Right kidney (tissue), 1 donor: ENCODE results near the gene CD36.

Source experiments
- DNase-seq: peaks from one replicate; pipeline ENCODE4 v3.0.0-alpha.2; 2016

CD36 gene

GRCh38 chr7:80623503-80624252 lies 14.8 kb upstream of the CD36 start:
- no peak for DNase-seq

GRCh38 chr7:80624763-80625162 lies 13.7 kb upstream of the CD36 start:
- DNase-seq = no peak

- no peak for DNase-seq
Measured at GRCh38 chr7:80629023-80629422, 9.4 kb upstream of the CD36 start.

- DNase-seq = no peak
Measured at GRCh38 chr7:80630608-80631405, 7.6 kb upstream of the CD36 start.

- DNase-seq = no peak
Measured at GRCh38 chr7:80631421-80631820, 7.0 kb upstream of the CD36 start.

GRCh38 chr7:80632139-80632538 lies 6.3 kb upstream of the CD36 start:
- no peak for DNase-seq

GRCh38 chr7:80632819-80633218 lies 5.6 kb upstream of the CD36 start:
- no peak for DNase-seq

- DNase-seq = no peak
Measured at GRCh38 chr7:80634505-80634904, 3.9 kb upstream of the CD36 start.

GRCh38 chr7:80635533-80635932 lies 2.9 kb upstream of the CD36 start:
- DNase-seq = no peak

- DNase-seq = no peak
Measured at GRCh38 chr7:80635998-80636397, 2.4 kb upstream of the CD36 start.

- no peak for DNase-seq
Measured at GRCh38 chr7:80636709-80637108, 1.7 kb upstream of the CD36 start.

GRCh38 chr7:80637454-80637853 lies 988 bp upstream of the CD36 start:
- no peak for DNase-seq

- no peak for DNase-seq
Measured at GRCh38 chr7:80639011-80639410, 569 bp downstream of the CD36 start.

- DNase-seq = no peak
Measured at GRCh38 chr7:80640846-80641245, 2.4 kb downstream of the CD36 start.

- DNase-seq = no peak
Measured at GRCh38 chr7:80641548-80641947, 3.1 kb downstream of the CD36 start.

GRCh38 chr7:80642871-80643270 lies 4.4 kb downstream of the CD36 start:
- no peak for DNase-seq

- no peak for DNase-seq
Measured at GRCh38 chr7:80643336-80643915, 5.0 kb downstream of the CD36 start.

GRCh38 chr7:80644054-80644453 lies 5.6 kb downstream of the CD36 start:
- no peak for DNase-seq

- no peak for DNase-seq
Measured at GRCh38 chr7:80646083-80646865, 7.8 kb downstream of the CD36 start.

- no peak for DNase-seq
Measured at GRCh38 chr7:80647436-80647835, 9.0 kb downstream of the CD36 start.

GRCh38 chr7:80648031-80648600 lies 9.7 kb downstream of the CD36 start:
- no peak for DNase-seq

GRCh38 chr7:80649011-80649410 lies 10.6 kb downstream of the CD36 start:
- DNase-seq = no peak
